ENCODE measurements around the gene CNGA2.

CNGA2 gene

DNA sequence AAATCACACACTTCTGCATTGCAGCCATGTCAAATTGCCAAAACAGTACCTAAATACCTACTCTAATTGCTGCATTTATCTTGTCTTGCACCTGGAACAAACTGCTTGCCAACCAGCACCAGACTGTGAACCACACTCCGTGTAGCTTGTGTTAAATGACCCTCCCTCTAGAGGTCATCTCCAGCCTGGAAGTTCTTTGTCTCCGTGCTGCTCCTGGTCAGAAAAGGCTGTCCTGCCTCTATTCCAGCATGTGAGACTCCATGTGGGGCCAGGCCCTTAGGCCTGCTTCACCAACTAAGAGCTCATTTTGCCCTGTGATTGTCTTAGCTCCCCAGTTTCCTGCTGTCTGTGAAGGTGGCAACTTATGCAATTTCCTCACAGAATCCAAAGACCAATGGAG is 28.3 kb downstream of the CNGA2 start:
- TF ChIP-seq EP300 (IDR thresholded peaks at IDR 0.05; ENCODE audit: borderline replicate concordance) (no peak), EGR1 (IDR thresholded peaks at IDR 0.05) (no peak), TCF12 (IDR thresholded peaks at IDR 0.05; ENCODE audit: low read depth) (no peak), CREB1 (IDR thresholded peaks at IDR 0.05; ENCODE audit: low read depth) (no peak), TAF1 (IDR thresholded peaks at IDR 0.05; ENCODE audit: low read depth) (no peak), CEBPB (IDR thresholded peaks at IDR 0.05) (no peak), TEAD4 (IDR thresholded peaks at IDR 0.05) (no peak), FOXM1 (IDR thresholded peaks at IDR 0.05; ENCODE audit: borderline replicate concordance, low read depth) (no peak), YY1 (IDR thresholded peaks at IDR 0.05; ENCODE audit: low read depth) (no peak), RAD21 (IDR thresholded peaks at IDR 0.05; ENCODE audit: low read depth) (no peak), REST (IDR thresholded peaks at IDR 0.05; ENCODE audit: low read depth) (no peak), NFIC (IDR thresholded peaks at IDR 0.05) (no peak), ZBTB7A (IDR thresholded peaks at IDR 0.05; ENCODE audit: low read depth) (no peak)
- TF ChIP-seq, protein P1, sequence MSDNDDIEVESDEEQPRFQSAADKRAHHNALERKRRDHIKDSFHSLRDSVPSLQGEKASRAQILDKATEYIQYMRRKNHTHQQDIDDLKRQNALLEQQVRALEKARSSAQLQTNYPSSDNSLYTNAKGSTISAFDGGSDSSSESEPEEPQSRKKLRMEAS (IDR thresholded peaks at IDR 0.05), result no peak

- TF ChIP-seq TCF12 (IDR thresholded peaks at IDR 0.05; ENCODE audit: low read depth) (no peak), ZBTB7A (IDR thresholded peaks at IDR 0.05; ENCODE audit: low read depth) (no peak), NFIC (IDR thresholded peaks at IDR 0.05) (no peak), FOXM1 (IDR thresholded peaks at IDR 0.05; ENCODE audit: borderline replicate concordance, low read depth) (no peak), YY1 (IDR thresholded peaks at IDR 0.05; ENCODE audit: low read depth) (no peak), REST (IDR thresholded peaks at IDR 0.05; ENCODE audit: low read depth) (no peak), RAD21 (IDR thresholded peaks at IDR 0.05; ENCODE audit: low read depth) (no peak)
- TF ChIP-seq, protein P1 (IDR thresholded peaks at IDR 0.05), result no peak
Measured at GRCh38 chrX:151763711-151764110, 29.2 kb downstream of the CNGA2 start.

DNA sequence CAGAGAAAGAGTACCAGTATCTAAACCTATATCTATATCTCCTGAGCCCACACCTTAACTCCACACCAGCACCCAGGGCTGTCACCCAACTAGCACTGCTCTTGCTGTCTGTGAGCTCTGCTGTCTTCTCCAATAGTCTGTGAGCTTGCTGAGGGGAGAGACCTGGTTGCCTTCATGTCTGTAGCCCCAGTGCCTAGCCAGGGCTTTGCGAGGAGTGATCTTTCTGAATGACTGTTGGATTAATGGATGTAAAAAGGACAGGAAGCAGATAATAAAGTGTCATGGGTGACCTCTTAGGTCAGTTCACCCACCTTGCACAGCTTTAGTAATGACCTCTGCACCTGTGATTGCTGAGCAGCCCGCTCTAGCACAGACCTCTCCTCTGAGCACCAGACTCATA is 30.5 kb downstream of the CNGA2 start:
- TF ChIP-seq FOXM1 (IDR thresholded peaks at IDR 0.05; ENCODE audit: borderline replicate concordance, low read depth), result no peak
- TF ChIP-seq CREB1 (IDR thresholded peaks at IDR 0.05; ENCODE audit: low read depth), result no peak
- TF ChIP-seq, protein P2, sequence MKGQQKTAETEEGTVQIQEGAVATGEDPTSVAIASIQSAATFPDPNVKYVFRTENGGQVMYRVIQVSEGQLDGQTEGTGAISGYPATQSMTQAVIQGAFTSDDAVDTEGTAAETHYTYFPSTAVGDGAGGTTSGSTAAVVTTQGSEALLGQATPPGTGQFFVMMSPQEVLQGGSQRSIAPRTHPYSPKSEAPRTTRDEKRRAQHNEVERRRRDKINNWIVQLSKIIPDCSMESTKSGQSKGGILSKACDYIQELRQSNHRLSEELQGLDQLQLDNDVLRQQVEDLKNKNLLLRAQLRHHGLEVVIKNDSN (IDR thresholded peaks at IDR 0.05), result no peak
- no peak for TF ChIP-seq YY1 (IDR thresholded peaks at IDR 0.05; ENCODE audit: low read depth)
- no peak for TF ChIP-seq CEBPB (IDR thresholded peaks at IDR 0.05)
- no peak for TF ChIP-seq ZBTB7A (IDR thresholded peaks at IDR 0.05; ENCODE audit: low read depth)
- TF ChIP-seq, protein P1 (IDR thresholded peaks at IDR 0.05), result no peak
- TF ChIP-seq TEAD4 (IDR thresholded peaks at IDR 0.05), result no peak
- no peak for TF ChIP-seq EP300 (IDR thresholded peaks at IDR 0.05; ENCODE audit: borderline replicate concordance)
- no peak for TF ChIP-seq RAD21 (IDR thresholded peaks at IDR 0.05; ENCODE audit: low read depth)
- TF ChIP-seq NFIC (IDR thresholded peaks at IDR 0.05), result no peak
- no peak for TF ChIP-seq EGR1 (IDR thresholded peaks at IDR 0.05)
- TF ChIP-seq TCF12 (IDR thresholded peaks at IDR 0.05; ENCODE audit: low read depth), result no peak
- no peak for TF ChIP-seq TAF1 (IDR thresholded peaks at IDR 0.05; ENCODE audit: low read depth)
- TF ChIP-seq REST (IDR thresholded peaks at IDR 0.05; ENCODE audit: low read depth), result no peak

DNA sequence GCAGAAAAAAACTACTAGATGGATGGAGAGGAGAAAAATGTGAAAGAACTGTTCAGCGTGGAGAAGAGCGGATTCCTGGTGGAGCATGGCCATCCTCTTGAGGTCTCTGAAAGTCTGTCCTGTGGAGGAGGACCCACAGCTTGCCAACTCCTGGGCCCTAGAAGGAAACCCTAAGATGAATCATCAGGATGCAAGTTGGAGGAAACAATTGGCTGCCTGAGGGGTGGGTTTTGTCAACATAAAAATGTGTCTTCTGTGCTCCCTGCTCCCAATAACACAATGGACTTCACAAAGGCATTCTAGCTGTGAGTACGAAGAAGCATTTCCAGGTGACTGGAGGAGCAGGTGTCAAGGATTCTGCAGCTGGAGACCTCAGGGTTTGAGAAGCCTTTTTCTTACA is 37.2 kb downstream of the CNGA2 start:
- no peak for TF ChIP-seq EP300 (IDR thresholded peaks at IDR 0.05; ENCODE audit: borderline replicate concordance)

- TF ChIP-seq CREB1 (IDR thresholded peaks at IDR 0.05; ENCODE audit: low read depth) (no peak), EP300 (IDR thresholded peaks at IDR 0.05; ENCODE audit: borderline replicate concordance) (no peak), REST (IDR thresholded peaks at IDR 0.05; ENCODE audit: low read depth) (no peak), TAF1 (IDR thresholded peaks at IDR 0.05; ENCODE audit: low read depth) (no peak), RAD21 (IDR thresholded peaks at IDR 0.05; ENCODE audit: low read depth) (no peak), NFIC (IDR thresholded peaks at IDR 0.05) (no peak), TEAD4 (IDR thresholded peaks at IDR 0.05) (no peak), ZBTB7A (IDR thresholded peaks at IDR 0.05; ENCODE audit: low read depth) (no peak), FOXM1 (IDR thresholded peaks at IDR 0.05; ENCODE audit: borderline replicate concordance, low read depth) (no peak)
- TF ChIP-seq, protein P2 (IDR thresholded peaks at IDR 0.05), result no peak
- TF ChIP-seq, protein P1 (IDR thresholded peaks at IDR 0.05), result no peak
Measured at GRCh38 chrX:151773434-151773833, 38.9 kb downstream of the CNGA2 start.
